HL-60 (cell line): ENCODE results near the gene ASTN2.

Experiments used
- DNase-seq, 2 experiments: peaks; one replicate each; pipeline ENCODE4 v3.0.0-alpha.2; 2010 to 2020; ENCODE audit warnings: low read depth in 1 of 2, low spot score in 1 of 2
- H3K27ac ChIP-seq: fragments of 250-450 bp; sonication (Bioruptor Pico); replicated peaks from 2 replicates; pipeline ENCODE4 v1.5.1; 2020; ENCODE audit warnings: mild to moderate bottlenecking, moderate library complexity
- H3K27me3 ChIP-seq: fragments of 250-450 bp; sonication (Bioruptor Pico); 2 replicates; pipeline ENCODE4 v1.5.1; 2021; ENCODE audit warnings: mild to moderate bottlenecking, moderate library complexity; ENCODE audit not compliant: insufficient read depth, poor library complexity, severe bottlenecking
- H3K4me3 ChIP-seq: replicated peaks from 2 replicates; pipeline ENCODE4 v1.5.1; 2011; ENCODE audit warnings: mild to moderate bottlenecking, control low read depth, low read length; ENCODE audit not compliant: insufficient read depth
- CTCF ChIP-seq: IDR thresholded peaks from one replicate; pipeline ENCODE4 v1.5.1; 2011; ENCODE audit warnings: low read length, control low read depth, inconsistent platforms; ENCODE audit not compliant: insufficient read depth
- GABPA ChIP-seq: IDR thresholded peaks from 2 replicates; pipeline ENCODE4 v1.6.1; 2012; ENCODE audit warnings: low read depth
- POLR2AphosphoS5 ChIP-seq: IDR thresholded peaks from 2 replicates; pipeline ENCODE4 v1.6.1; 2012; ENCODE audit warnings: low read depth
- REST ChIP-seq: IDR thresholded peaks from 2 replicates; pipeline ENCODE4 v1.6.1; 2012; ENCODE audit warnings: low read depth; ENCODE audit not compliant: insufficient replicate concordance
- SPI1 ChIP-seq: IDR thresholded peaks from 2 replicates; pipeline ENCODE4 v1.6.1; 2012; ENCODE audit warnings: low read depth, mild to moderate bottlenecking, borderline replicate concordance

The ASTN2 gene

GRCh38 chr9:117460743-117461142 lies 45.9 kb upstream of the ASTN2 start:
- H3K27ac ChIP-seq: no peak overlapping the region
- H3K27me3 ChIP-seq: peaks cover 5% of the 10 kb centered on the region
- TF ChIP-seq POLR2AphosphoS5: no peak
- no peak for TF ChIP-seq REST
- TF ChIP-seq SPI1: no peak
- no peak for TF ChIP-seq CTCF
- TF ChIP-seq GABPA: no peak
- DNase-seq: no peak
- no peak overlapping the region for H3K4me3 ChIP-seq

GRCh38 chr9:117459913-117460312 lies 45.1 kb upstream of the ASTN2 start:
- H3K4me3 ChIP-seq: no peak overlapping the region

GRCh38 chr9:117458066-117458465 lies 43.2 kb upstream of the ASTN2 start:
- Histone ChIP-seq H3K4me3 (no peak overlapping the region), H3K27ac (no peak overlapping the region), H3K27me3 (peaks cover 7% of the 10 kb centered on the region)
- no peak for DNase-seq
- TF ChIP-seq CTCF (no peak), SPI1 (no peak), REST (no peak), POLR2AphosphoS5 (no peak), GABPA (no peak)

More at GRCh38 chr9:117459913-117460312, 45.1 kb upstream of the ASTN2 start:
- TF ChIP-seq POLR2AphosphoS5 (no peak), SPI1 (no peak), GABPA (no peak), CTCF (no peak), REST (no peak)
- H3K27me3 ChIP-seq: peaks cover 5% of the 10 kb centered on the region
- no peak overlapping the region for H3K27ac ChIP-seq
- DNase-seq: no peak
